HT-29 (cell line): ENCODE data around the gene IVL. TPM values are rescaled to one million over a fixed set of nuclear protein-coding genes. Genes with fewer than 3 reads are reported as not detected.

Source experiments
- DNase-seq: peaks from one replicate; pipeline ENCODE4 v3.0.0-alpha.2; 2015; ENCODE audit warnings: low spot score
- total RNA-seq: library from RNA; depleted of rRNA; stranded (reverse); fragments of >200 nt; shearing (Covaris generic); gene quantifications from 2 replicates; pipeline ENCODE4 v1.2.3, GENCODE V29; 2014; rRNA removed

IVL gene
- total RNA-seq, 1 experiment from 2014 or later = 2.2 TPM

- no peak for DNase-seq
Measured at GRCh38 chr1:152951711-152952110, 43.4 kb downstream of the IVL start.

- peak; percentile 22 for DNase-seq
Measured at GRCh38 chr1:152953761-152954160, 45.4 kb downstream of the IVL start.

- DNase-seq = peak; percentile 57
Measured at GRCh38 chr1:152954436-152954835, 46.1 kb downstream of the IVL start.

- DNase-seq = no peak
Measured at GRCh38 chr1:152957561-152957960, 49.2 kb downstream of the IVL start.

- DNase-seq = no peak
Measured at GRCh38 chr1:152959273-152959672, 50.9 kb downstream of the IVL start.

GRCh38 chr1:152959801-152960451 lies 51.6 kb downstream of the IVL start:
- no peak for DNase-seq

GRCh38 chr1:152960452-152961044 lies 52.2 kb downstream of the IVL start:
- no peak for DNase-seq

Other genes starting within 250 kb of the IVL start
- gene LCE2D, start 245.2 kb upstream of the IVL start, total RNA-seq = not detected in 2 replicates
- gene LCE2C, start 233.3 kb upstream of the IVL start, total RNA-seq = not detected in 2 replicates
- gene LCE2B, start 222.4 kb upstream of the IVL start, total RNA-seq = not detected in 2 replicates
- gene LCE2A, start 210.2 kb upstream of the IVL start, total RNA-seq = not detected in 2 replicates
- gene LCE4A, start 200.4 kb upstream of the IVL start, total RNA-seq = not detected in 2 replicates
- not detected in 2 replicates for gene KPRP, start 150.5 kb upstream of the IVL start, total RNA-seq
- not detected in 2 replicates for gene LCE1F, start 133.4 kb upstream of the IVL start, total RNA-seq
- 3.0 and 5.2 TPM in 2 replicates for gene LCE1E, start 122.3 kb upstream of the IVL start, total RNA-seq
- gene LCE1D, start 111.8 kb upstream of the IVL start, total RNA-seq = not detected in 2 replicates
- not detected in 2 replicates for gene LCE1C, start 101.9 kb upstream of the IVL start, total RNA-seq
- not detected in 2 replicates for gene LCE1B, start 96.6 kb upstream of the IVL start, total RNA-seq
- gene LCE1A, start 81.1 kb upstream of the IVL start, total RNA-seq = not detected in 2 replicates
- gene LCE6A, start 65.7 kb upstream of the IVL start, total RNA-seq = not detected in 2 replicates
- gene LCE7A, start 48.5 kb upstream of the IVL start, total RNA-seq = not detected in 2 replicates
- gene SMCP, start 30.2 kb upstream of the IVL start, total RNA-seq = not detected in 2 replicates
- gene SPRR5, start 38.7 kb downstream of the IVL start, total RNA-seq = not detected in 2 replicates
- gene SPRR4, start 62.1 kb downstream of the IVL start, total RNA-seq = not detected in 2 replicates
- gene SPRR1A, start 75.5 kb downstream of the IVL start, total RNA-seq = not detected in 2 replicates
- gene SPRR3, start 93.2 kb downstream of the IVL start, total RNA-seq = 0.10 and 0.20 TPM in 2 replicates
- gene SPRR1B, start 122.7 kb downstream of the IVL start, total RNA-seq = 0.57 and 1.9 TPM in 2 replicates
- gene SPRR2D, start 132.6 kb downstream of the IVL start, total RNA-seq = not detected in 2 replicates
- gene SPRR2A, start 149.0 kb downstream of the IVL start, total RNA-seq = not detected in 2 replicates
- not detected in 2 replicates for gene SPRR2B, start 163.1 kb downstream of the IVL start, total RNA-seq
- gene SPRR2E, start 186.0 kb downstream of the IVL start, total RNA-seq = not detected in 2 replicates
- gene SPRR2F, start 205.0 kb downstream of the IVL start, total RNA-seq = not detected in 2 replicates
- gene SPRR2G, start 242.3 kb downstream of the IVL start, total RNA-seq = not detected in 2 replicates